Cardiac septum (tissue), 1 donor: ENCODE measurements around the gene NR3C1. TPM values are rescaled to one million over a fixed set of nuclear protein-coding genes. Genes with fewer than 3 reads are reported as not detected.

Experiments
- DNase-seq: peaks from one replicate; pipeline ENCODE4 v3.0.0-alpha.2; 2020; ENCODE audit warnings: low spot score
- intact Hi-C: fragments of 100-400 bp; cut with DNase I; formaldehyde crosslinking; loops from one replicate; pipeline ENCODE4 v1.14.0; 2022
- total RNA-seq: library from RNA; stranded (reverse); fragmentation: NEBNext Ultra II Directional; extraction: Animal tissue kit (Norgen Biotek cat#: 25700); gene quantifications from one replicate; pipeline ENCODE4 v1.2.1, GENCODE V29; 2021
- donor health status: DM: no; HTN: no; CAD: no.

NR3C1 gene
- total RNA-seq, 1 donor from 2014 or later = 68.5 TPM

DNA sequence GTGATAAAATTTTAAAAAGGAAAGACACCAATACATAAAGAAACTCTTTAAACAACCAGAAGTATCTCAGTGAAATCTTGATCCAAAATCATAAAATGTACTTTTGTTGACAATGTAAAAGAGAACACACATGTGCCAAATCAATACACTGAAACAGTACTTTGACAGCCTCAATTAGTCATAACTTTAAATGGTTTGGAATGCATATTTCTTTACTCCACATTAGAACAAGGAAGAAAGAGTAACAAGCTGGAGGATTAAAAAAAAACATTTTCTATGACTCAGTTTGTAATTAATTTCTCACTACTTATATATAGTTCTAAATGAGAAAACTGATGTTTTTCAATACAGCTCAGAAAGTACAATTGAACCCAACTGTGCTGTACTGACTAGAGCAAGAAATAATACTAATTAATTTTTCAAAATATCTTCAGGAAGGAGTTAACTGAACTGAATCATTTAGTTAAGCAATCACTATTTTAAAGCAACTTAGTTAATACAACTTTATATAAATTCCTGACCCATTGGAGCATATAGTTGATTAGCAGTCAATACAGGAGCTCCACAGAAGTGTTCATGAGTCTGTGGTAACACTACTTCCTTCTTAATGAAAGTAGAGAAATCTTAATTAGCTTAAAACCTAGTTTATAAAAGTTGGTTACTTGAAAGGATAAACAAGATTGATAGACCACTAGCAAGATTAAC is 101.0 kb downstream of the NR3C1 start:
- DNase-seq = no peak
- intact Hi-C loops = no loop called here

DNA sequence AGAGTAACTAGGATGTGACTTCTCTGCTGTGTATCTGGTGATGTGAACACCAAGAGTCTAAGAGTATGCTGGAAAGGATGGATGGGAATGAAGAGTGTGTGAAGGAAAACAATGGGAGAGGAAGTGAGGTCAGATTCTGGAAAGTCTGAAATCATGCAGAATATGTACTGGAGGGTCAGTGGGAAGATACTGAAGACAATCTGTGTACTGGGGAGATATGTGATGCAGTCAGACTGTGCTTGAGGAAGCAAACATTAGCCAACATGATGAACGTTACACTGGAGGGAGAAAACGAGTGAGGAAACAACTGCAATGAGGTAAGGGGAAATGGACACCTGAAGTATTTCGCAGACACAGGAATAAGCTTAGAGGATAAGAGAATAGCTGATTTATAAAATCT is 105.7 kb downstream of the NR3C1 start:
- DNase-seq = no peak
- intact Hi-C loops = no loop called here

DNA sequence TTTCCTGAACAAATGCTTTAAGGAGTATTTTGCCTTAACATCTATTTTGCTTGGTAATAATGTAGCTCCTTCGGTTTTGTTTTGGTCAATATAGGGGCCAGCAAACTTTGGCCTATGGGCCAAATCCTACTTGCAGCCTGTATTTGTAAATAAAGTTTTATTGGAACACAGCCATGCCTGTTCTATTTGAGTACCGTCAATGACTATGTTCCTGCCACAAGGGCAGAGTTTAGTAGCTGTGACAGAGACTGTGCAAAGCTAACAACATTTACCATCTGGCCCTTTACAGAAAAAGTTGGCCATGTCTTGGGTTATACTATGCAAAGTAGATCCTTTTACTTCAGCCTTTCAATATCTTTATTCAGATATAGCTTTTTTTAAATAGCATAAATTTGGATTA is 113.4 kb downstream of the NR3C1 start:
- DNase-seq = no peak
- intact Hi-C loops = no loop called here

DNA sequence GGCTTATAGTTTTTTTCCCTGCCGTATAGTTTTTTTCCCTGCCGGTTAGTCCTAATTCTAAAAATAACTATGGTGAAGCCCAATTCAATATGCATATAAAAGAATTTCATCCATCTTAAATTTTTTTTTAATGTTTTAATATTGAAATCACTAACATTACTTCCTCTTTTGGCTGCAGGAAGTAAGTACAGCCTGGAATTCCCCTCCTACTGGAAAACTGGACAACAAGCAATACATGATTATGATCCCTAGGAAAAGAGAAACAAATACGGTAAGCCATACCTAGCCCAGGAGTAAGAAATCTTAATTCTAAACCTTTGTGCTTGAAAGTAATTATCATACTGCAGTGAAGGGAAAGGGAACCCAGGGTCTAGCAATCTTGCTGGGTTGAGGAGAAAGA is 119.0 kb downstream of the NR3C1 start:
- no peak for DNase-seq
- intact Hi-C loops = no loop called here

DNA sequence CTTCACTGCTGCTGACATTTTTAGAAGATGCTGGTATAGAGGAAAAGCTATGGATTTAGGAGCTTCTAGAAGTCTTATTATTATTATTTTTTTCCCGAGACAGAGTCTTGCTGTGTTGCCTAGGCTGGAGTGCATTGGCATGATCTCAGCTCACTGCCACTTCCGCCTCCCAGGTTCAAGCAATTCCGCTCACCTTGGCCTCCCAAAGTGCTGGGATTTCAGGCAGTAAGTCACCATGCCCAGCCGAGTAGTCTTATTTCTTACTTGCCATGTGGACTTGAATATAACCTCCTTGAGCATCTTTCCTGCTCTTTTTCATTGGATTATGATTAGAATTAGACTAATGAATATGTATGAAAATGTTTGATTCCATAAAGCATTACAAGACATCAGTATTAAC is 119.5 kb downstream of the NR3C1 start:
- intact Hi-C loops = no loop called here
- DNase-seq = no peak

DNA sequence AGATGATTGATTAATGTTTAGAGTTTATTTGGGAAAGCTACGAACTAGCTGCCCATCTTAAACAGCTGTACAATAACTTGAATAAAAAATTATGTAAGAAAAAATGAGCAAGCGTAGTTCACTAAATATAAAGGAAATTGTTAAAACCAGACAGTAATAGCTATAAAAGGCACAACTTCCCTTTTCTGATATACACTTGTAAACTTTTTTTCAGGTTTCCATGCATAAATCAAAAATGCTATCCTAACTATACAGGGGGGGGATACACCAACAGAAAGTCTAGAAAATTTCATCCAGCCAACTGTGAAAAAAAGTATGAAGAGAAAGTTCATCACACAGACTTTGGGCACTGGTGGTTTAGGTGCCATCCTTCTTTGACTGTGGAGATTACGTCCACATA is 122.3 kb downstream of the NR3C1 start:
- intact Hi-C loops = no loop called here
- no peak for DNase-seq

DNA sequence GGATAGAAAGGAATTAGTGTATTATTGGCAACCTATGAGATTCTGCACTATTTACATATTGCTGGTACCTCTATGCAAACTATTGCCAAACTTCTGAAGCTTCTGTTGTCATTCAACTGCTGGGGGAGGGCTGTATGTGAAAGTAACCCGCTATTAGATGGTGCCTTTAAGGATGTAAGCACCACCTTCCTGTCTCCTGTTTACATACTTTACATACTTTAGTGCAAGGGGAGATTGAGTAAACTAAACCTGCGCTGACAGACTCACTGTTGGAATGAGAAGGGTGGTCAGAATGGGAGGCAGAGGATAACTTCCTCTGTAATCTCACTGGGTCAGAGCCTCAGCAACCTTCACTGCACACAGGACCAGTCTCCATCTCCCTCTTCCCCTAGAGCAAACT is 123.8 kb downstream of the NR3C1 start:
- intact Hi-C loops = no loop called here

DNA sequence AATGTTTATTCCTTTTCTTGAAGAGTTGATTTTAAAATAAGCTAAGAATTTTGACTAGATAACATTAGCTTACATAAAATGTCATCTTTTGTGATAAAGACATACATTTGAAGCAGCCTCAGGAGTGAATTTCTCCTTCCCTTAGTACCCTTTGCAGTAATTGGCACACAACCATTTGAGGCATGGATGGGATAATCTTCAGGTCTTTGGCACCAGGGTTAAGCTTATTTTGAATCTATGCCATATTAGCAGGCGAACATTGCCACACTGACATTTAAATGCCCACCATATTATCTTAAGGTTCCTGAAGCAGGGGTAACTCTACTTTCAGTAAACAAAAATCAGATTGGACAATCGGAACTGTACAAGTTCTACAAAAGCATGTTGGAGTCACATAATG is 126.0 kb downstream of the NR3C1 start:
- no peak for DNase-seq

More for the DNA sequence above, 123.8 kb downstream of the NR3C1 start:
- DNase-seq = no peak

DNA sequence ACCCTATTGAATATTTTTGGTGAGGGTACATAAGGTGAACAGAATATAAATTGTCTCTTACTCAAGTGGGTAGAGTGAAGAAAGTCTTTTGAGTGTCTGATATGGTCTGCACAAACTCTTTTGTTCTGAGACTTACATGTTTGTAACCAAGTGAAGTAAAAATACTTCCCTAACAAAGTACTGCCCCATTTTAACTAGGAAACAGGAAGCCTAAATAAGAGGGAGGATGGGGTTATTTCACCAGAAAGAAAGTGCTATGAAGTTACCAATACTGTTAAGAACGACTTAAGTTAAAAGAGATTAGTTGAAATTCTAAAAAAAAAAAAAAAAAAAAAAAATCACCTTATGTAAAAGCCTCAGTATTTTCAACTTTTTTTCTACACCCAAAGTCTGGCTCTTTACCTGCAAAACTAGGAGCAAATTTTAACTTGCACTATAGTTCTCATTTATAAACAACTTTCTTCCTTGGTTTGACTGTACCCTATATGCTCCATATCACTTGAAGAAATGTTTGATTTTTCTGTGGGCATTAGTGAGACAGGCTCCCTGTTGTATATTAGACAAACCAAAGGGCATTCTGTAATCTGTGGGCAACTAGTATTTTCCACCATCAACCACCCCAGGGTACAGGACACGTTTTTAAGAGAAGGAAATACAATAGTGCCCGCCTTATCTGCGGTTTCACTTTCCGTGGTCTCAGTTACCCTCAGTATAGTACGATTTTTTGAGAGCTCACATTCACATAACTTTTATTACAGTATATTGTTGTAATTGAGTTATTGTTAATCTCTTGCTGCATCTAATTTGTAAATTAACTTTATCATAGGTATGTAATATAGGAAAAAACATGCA is 127.7 kb downstream of the NR3C1 start:
- DNase-seq = no peak
- intact Hi-C loops = no loop called here

More for the DNA sequence above, 126.0 kb downstream of the NR3C1 start:
- intact Hi-C loops = no loop called here

DNA sequence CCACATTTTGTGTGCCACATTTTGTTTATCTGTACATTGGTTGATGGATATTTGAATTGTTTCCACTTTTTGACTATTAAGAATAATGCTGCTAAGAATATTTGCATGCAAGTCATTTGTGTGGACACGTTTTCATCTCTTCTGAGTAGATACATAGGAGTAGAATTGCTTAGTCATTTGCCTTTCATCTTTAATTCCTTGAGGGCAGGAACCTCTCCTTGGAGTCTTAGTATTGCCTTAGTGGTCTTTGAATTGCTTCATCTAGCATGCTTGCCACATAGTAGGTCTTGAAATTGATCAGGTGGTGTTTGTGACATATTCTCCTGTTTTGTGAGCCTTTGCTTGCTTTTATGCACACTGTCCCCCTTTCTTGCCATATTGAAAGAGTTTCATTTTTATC is 128.5 kb downstream of the NR3C1 start:
- intact Hi-C loops = no loop called here
- no peak for DNase-seq

DNA sequence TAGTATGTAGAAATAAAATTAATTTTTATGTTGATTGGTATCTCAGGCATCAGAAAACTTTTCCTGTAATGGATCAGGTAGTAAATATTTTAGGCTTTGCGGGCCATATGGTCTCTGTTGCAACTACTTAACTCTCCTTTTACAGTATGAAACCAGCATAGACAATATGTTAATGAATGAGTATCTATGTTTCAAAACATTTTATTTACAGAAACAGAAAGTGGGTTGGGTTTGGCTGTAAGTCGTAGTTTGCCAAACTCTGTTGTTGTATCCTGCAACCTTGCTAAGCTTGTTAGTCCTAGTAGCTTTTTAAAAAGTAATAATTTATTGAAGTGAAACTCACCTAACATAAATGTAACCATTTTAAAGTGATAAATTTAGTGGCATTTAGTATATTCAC is 132.1 kb downstream of the NR3C1 start:
- intact Hi-C loops = no loop called here
- no peak for DNase-seq

DNA sequence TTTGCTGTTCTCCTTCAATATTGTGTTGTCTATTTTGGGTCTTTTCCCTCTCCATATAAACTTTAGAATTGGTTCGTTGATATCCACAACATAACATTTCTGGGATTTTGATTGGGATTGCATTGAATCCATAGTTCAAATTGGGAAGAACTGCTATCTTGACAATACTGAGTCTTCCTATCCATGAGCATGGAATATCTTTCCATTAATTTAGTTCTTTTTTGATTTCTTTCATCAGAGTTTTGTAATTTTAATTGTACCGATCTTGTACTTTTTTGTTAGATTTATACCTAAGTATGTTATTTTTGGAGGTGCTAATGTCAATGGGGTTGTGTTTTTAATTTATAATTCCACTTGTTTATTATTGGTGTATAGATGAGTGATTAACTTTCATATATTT is 135.1 kb downstream of the NR3C1 start:
- intact Hi-C loops = no loop called here
- DNase-seq = no peak

DNA sequence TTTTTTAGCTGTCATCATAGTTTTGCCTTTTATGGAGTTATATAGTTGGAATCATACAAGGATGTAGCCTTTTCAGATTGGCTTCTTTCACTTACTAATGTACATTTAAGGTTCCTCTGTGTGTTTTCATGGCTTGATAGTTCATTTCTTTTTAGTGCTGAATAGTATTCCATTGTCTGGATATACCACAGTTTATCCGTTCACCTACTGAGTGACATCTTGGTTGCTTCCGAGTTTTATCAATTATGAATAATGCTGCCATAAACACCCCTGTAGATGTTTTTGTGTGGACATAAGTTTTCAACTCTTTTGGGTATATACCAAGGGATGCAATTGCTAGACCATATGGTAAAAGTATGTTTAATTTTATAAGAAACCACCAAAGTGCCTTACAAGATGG is 136.3 kb downstream of the NR3C1 start:
- intact Hi-C loops = no loop called here
- DNase-seq = no peak

DNA sequence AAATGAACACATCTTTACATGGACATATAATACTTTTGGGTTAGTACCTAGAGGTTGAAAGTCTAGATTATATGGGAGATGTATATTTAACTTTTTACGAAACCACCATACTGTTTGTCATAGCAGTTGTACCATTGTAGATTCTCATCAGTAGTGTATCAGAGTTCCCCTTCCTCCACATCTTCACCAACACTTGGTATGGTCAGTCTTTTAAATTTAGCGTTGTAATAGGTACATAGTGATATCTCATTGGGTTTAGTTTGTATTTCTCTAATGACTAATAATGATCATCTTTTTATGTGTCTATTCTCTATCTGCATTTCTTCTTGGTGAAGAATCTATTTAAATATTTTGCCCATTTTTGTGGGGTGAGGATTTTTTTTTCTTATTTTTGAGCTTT is 137.5 kb downstream of the NR3C1 start:
- intact Hi-C loops = no loop called here

DNA sequence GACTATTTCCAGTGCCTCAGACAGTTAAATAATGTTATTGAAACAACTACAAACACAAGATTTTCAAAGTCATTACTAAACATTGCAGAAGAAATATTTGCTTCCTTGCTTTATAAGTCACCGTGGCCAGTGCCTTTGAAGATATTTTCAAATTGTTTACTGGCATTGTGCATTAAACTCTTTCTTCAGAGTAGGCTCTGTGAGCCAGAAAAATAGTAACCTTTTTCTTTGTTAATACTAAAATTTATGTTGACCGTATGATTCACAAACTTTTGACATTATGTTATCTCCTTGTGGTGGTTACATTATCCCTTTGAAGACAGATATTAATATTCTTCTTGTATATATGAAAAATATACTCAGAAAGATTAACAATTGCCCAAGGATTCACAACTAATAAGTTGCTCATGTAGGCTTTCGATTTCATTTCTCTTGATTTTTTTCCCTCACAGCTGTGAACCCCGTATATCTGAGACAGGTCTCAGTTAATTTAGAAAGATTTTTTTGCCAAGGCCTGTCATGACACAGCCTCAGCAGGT is 140.1 kb downstream of the NR3C1 start:
- intact Hi-C loops = no loop called here
- no peak for DNase-seq

More for the DNA sequence above, 137.5 kb downstream of the NR3C1 start:
- no peak for DNase-seq

DNA sequence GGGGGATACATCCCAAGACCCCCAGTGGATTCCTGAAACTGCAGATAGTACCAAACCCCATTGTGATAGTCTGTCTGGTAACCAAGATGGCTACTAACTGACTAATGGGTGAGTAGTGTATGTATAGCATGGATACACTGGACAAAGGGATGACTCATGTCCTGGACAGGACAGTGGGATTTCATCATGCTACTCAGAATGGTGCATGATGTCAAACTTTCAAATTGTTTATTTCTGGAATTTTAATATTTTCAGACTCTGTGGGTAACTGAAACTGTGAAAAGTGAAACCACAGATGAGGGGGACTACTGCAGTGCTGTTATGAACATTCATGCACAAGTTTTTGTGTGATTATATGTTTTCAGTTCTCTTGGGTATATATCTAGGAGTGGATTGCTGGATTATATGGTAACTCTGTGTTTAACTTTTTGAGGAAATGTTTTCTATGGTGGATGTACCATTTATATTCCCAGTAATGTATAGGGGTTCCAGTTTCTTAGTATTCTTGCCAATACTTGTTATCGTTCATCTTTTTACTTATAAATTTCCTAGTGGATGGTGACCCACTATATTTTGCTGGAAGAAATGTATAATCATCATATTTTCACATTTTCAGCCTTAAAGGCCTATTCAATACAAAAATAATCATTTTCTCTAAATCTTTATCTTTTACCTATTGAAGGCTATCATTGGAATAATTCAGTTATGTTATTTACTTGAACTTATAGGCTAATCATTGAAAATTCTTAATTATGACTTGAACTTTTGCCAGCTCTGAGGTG is 140.9 kb downstream of the NR3C1 start:
- intact Hi-C loops = no loop called here
- DNase-seq = no peak

DNA sequence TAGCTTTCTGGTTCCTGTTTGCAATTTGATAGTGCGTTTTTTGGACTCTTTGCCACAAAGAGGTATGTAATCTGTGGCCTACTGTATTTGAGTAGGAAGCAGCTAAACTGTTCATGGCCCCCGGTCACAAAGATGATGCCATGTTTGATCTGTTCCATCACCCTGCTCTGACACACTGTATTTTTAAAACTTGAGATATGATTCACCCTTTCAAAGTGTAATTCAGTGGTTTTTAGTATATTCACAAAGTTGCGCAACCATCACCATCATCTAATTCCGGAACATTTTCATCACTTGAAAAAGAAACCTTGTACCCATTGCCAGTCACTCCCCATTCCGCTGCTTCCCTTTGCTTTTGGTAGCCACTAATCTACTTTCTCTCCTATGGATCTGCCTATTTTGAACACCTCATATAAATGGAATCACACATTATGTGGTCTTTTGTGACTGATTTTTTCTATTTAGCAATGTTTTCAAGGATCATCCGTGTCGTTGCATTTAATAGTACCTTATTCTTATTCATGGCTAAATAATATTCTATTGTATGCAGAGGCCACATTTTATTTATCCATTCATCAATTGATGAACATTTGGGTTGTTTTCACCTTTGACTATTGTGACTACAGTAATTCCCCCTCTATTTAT is 141.6 kb downstream of the NR3C1 start:
- intact Hi-C loops = no loop called here
- DNase-seq = no peak

DNA sequence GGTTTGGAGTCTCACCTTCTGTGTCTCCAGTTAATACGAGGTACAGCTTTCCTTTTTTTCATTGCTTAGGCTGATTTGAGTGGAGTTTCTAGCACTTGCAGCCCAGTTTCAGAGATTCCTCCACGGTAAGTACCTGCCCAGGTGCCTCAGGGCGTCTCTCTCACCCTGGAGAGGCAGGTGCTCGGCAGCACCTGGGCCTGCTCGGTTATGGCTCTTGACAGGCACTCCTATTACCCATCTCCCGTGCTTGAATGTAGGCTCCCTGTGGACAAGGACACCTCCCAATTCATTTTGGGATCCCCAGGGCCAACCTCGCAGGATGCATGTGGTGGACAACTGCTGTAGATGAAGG is 144.3 kb downstream of the NR3C1 start:
- DNase-seq = no peak
- intact Hi-C loops = no loop called here

DNA sequence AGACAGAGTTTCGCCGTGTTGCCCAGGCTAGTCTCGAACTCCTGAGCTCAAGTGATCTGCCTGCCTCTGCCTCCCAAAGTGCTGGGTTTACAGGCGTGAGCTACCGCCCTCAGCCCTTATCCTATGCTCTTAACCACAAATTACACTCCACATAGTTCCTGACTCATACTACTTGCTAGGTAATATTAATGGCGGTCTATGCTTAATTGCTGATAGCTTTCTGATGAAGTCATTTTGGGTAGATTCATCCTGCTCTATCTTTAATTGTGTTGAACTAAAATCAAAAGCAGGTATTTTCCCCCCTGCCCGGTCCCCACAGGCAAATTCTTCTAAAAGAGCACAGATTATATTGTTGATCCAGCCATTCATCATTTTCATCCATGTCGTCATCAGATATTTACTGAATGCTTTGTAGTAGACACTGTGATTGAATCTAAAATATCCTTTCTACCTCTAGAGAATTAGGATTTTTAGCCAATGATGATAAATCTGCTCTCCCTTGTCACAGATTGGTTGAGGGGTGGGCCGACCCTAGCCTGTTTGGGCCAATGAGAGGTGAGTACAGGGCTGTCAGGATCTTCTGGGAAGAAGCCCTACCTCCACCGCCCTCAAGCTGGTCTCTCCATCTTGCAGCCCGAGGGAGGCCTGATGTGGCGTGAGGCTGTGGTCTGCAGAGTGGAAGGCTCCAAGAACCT is 144.8 kb downstream of the NR3C1 start:
- DNase-seq = no peak
- intact Hi-C loops = no loop called here
